ENCODE results near the gene AIFM3. TPM values are rescaled to one million over a fixed set of nuclear protein-coding genes. Genes with fewer than 3 reads are reported as not detected.

The AIFM3 gene
- total RNA-seq, 1 donor from 2014 or later, result 4.5 TPM

DNA sequence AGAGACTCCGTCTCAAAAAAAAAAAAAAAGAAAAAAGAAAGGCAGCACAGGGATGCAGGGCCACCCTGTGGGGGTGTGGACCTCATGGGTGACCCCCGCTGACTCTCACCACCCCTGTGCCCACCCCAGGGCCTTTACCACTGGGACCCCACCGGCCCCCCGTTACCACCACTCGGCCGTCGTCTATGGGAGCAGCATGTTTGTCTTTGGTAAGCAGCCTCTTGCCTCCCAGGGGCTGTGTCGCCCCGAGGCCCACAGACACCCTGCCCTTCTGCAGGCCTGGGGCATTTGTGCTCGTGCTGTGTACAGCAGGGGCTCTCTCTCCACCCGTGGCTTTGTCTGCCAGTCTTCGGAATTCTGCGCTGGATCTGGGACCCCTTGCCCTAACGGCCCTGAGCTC lies 20.3 kb downstream of the AIFM3 start:
- FAIRE-seq, result no peak

DNA sequence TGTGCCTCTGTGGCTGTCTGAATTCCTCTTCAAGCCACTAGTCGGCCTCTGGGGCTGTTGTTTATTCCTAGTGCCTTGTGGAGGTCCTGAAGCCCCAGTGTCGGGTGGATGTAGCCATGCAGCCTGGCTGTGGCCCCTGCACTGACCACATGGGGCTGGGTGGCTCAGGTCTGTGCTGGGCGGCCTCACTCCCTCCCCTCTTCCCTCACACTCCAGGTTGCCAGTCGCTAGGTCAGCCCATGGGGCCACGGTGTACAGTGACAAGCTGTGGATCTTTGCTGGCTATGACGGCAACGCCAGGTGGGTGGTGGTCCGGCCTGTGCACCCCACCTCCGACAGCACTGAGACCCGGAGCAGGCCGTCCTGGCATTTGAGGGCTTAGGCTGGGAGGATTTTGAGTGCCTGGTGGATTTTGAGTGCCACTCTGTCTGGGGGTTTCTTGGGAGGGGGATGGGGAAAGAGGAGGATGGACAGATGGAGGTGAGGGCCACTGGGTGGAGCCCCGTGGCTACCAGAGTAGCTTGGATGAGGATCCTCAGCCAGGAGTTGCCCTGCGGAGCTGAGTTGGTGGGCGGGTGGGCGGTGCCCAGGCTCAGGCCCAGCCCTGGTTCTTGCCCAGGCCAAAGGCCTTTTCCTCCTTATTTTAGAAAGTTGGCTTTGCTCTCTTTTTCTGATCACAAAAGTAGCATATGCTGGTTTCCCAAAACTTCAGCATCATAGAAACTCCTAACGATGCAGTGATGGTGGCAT lies 21.7 kb downstream of the AIFM3 start:
- FAIRE-seq (no peak), DNase-seq (ENCODE audit: low spot score in 2 of 2) (no peak)

More for the DNA sequence above, 20.3 kb downstream of the AIFM3 start:
- DNase-seq (ENCODE audit: low spot score in 2 of 2), result no peak

DNA sequence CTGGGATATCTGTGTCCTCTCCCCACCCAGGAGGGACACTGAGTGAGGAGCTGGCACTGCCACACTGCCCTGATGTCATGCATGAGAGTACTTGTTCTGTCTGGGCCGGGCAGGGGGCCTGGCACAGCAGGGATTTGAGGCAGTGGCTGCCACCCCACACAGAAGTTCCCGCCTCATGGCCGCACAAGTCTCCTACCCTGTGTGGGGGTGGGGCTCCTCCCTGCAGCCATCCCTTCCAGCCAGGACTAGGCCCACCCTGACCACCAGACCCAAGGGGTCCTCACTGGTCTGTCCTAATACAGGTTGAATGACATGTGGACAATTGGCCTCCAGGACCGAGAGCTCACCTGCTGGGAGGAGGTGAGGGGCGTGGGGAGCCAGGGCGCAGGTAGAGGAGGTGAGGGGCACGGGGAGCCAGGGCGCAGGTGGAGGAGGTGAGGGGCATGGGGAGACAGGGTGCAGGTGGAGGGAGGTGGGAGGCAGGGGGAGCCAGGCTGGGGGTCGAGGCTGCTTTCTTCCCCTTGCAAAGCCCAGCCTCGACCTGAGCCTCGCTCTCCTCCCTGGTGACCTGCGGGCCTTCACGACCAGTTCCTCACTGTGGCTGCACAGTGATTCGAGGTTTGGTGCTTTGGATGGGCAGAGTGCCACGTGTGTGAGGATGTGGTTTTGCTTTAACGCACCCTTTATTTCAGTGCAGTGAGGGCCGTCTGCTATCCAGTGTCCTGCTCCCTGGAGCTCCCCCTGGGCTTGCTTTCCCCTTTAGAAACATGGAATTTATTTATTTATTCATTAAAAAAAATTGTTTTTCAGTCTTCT lies 22.5 kb downstream of the AIFM3 start:
- DNase-seq (ENCODE audit: low spot score in 2 of 2) (no peak), FAIRE-seq (no peak)

DNA sequence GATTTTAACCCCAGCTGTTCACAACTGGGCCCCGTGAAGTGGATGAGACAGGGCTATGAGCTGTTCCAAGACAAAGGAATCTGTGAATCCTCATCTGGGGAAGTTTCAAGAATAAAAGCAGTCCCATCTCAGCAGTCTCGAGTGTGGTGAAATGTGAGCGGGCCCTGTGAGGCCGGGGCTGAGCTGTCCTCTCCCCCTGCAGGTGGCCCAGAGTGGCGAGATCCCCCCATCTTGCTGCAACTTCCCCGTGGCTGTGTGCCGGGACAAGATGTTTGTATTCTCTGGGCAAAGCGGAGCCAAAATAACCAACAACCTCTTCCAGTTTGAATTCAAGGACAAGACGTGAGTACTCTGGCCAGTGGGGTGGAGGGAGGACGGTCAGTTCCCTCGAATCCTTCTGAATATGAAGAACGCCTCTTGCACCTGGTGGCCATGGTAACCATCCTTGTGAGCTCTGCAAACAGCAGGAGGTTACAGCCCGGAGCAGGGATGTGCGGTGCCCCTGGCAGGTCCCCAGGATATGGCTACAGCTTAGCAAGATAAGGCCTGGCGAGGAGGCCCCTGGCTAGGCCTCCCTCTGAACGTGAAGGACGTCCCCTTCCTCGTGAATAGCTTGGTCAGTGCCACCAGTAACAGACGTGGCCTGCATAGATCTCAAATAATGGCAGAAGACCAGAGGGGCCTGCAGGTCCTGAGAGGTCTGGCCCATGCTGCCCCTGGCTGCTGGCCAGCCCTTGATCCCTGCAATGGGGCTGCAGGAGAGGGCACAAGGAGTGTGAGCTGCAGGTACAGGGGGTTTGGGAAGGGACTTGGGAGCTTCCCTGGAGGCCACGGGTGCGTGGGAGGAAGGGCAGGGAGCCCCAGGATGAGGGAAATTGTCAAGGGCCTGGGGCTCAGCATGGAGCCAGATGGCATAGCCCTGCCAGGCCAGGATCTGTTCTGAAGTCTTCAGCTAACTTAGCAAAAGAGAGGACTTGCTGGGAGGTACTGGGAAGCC lies 23.4 kb downstream of the AIFM3 start:
- FAIRE-seq (no peak), DNase-seq (ENCODE audit: low spot score in 2 of 2) (no peak)

DNA sequence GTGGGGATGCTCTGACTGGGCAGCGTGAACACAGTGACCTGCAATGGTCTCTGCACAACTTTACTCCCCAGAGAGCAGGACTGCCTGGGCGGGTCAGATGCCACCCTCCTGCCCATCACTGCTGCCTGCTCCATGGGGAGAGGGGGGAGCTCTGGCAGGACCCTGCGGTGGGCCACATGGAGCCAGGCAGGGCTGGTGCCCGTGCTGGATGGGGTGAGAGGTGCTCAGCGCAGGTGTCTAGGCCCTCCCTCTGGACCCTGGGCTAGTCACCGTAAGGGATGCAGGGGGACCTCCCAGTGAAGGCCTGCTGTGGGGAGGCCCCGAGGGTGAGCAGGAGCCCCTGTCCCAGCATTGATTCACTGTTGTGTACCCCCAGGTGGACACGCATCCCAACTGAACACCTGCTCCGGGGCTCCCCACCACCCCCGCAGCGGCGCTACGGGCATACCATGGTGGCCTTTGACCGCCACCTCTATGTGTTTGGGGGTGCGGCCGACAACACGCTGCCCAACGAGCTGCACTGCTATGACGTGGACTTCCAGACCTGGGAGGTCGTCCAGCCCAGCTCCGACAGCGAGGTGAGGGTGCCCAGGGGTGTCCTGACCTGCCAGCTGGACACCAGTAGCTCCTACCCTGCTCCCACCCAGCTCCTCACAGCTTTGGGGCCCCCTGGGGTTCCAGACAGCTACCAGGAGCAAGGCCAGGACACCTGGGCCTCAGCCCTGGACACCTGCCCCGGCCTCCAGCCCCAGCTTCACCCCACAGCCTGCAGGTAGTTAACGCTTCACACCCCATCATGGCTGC lies 24.4 kb downstream of the AIFM3 start:
- DNase-seq (ENCODE audit: low spot score in 2 of 2) (no peak), FAIRE-seq (no peak)

DNA sequence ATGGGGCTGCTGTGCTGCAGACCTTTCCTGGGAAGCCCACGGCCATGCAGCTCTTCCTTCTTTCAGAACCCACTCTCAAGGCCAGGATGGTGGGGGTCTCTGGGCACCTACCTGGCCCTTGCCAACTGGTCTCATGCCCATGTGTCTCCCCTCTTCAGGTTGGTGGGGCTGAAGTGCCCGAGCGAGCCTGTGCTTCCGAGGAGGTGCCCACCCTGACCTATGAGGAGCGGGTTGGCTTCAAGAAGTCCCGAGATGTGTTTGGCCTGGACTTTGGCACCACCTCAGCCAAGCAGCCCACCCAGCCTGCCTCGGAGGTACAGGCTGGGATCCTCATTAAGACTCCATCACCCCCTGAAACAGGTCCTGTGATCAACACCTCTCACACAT lies 25.0 kb downstream of the AIFM3 start:
- no peak for FAIRE-seq
- DNase-seq (ENCODE audit: low spot score in 2 of 2), result no peak

DNA sequence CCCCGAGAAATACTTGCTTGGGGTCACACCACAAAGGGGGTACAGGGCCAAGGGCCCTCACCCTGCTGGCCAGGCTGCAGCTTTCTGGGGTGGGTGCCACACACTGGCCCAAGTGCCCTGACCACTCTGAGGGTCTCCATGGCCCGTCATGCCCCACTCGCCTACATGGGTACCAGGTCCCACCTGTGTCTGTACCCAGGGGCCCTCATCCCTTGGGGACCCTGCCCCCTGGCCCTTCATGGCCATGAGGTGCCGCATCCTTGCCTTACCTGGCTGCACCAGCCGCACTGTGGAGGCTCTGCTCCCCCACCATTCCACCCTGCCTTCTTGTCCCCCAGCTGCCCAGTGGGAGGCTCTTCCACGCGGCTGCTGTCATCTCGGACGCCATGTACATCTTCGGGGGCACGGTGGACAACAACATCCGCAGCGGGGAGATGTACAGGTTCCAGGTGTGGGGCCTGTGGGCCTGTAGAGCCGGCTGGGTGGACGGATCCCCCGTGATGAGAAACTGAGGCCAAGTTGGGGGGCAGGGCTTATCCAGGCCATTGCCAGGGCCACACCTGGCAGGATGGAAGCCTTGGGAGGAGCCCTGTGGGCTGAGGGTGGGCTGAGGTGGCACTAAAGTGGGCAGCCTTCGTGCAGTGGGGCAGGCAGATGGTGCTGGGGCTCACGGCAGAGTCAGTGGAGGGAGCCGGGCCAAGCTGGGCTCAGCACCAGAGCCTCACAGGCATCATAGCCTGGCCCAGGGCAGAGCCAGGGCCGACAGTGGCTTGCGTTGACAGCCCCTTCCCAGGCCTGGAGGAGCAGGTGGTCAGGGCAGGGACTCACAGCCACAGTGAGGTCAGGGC lies 25.6 kb downstream of the AIFM3 start:
- no peak for DNase-seq (ENCODE audit: low spot score in 2 of 2)
- no peak for FAIRE-seq

DNA sequence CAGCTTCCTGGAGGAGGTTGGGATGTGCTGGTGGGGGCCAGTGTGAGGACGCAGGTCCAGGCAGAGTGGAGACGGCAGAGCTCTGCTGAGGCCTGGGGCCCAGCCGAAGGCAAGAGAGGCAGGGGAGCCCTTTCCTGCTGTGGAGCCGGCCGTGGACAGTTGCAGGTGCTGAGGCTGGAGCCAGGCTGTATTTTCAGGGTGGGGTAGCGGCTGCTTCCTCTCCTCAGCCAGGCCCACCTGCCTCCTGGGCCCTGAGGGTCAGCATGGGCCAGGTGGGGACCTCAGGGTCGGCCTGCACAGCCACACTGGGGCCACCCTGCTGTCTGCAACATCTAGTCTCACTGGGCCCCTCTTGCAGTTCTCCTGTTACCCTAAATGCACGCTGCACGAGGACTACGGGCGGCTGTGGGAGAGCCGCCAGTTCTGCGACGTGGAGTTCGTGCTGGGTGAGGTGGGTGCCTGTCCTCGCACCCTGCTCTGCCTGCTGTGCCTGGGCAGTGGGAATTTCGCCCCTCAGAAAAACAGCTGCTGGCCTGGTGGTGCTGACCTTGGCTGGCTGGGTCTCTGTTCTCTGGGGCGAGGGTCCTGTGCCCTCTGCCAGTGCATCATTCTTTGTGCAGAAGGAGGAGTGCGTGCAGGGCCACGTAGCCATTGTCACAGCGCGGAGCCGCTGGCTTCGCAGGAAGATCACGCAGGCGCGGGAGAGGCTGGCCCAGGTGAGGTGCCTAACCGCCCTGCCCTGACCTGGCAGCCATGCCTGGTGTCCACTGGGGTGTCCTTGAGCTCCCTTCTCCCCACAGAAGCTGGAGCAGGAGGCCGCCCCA lies 26.5 kb downstream of the AIFM3 start:
- FAIRE-seq (no peak), DNase-seq (ENCODE audit: low spot score in 2 of 2) (no peak)

DNA sequence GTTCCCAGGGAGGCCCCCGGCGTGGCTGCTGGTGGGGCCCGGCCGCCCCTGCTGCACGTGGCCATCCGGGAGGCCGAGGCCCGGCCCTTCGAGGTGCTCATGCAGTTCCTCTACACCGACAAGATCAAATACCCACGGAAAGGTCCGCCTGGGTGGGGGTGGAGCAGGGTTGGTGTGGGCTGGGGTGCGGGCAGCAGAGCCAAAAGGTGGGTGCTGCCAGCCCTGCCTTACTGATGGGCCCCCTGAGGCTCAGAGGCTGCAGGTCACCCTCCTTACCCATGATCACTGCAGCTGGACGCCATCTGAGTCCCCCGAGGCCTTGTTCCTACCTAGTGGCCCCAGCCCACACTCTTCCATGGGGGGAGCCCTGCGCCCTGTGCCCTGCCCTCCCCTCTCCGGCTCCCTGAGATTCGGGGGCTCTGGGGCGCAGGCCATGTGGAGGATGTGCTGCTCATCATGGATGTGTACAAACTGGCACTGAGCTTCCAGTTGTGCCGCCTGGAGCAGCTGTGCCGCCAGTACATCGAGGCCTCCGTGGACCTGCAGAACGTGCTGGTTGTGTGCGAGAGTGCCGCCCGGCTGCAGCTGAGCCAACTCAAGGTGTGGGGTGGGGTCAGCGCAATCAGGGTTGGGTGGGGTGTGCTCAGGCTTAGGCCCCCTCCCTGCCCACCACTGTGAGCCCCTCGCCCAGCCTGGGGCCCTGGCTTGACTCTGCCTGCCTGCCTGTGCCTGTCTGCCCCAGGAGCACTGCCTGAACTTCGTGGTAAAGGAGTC lies 27.3 kb downstream of the AIFM3 start:
- FAIRE-seq, result no peak
- DNase-seq (ENCODE audit: low spot score in 2 of 2), result no peak

DNA sequence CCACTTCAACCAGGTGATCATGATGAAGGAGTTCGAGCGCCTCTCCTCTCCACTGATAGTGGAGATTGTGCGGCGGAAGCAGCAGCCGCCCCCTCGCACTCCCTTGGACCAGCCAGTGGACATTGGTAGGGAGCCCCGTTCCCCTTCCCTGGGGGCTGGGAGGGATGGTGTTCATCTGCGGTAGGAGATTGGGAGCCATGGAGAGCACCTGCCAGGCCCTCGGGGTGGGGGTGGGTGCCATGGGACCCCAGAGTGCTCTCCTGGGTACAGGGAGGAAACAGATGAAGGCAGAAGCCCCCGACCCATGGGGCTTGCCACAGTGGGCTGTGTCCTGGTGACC lies 27.8 kb downstream of the AIFM3 start:
- no peak for DNase-seq (ENCODE audit: low spot score in 2 of 2)

DNA sequence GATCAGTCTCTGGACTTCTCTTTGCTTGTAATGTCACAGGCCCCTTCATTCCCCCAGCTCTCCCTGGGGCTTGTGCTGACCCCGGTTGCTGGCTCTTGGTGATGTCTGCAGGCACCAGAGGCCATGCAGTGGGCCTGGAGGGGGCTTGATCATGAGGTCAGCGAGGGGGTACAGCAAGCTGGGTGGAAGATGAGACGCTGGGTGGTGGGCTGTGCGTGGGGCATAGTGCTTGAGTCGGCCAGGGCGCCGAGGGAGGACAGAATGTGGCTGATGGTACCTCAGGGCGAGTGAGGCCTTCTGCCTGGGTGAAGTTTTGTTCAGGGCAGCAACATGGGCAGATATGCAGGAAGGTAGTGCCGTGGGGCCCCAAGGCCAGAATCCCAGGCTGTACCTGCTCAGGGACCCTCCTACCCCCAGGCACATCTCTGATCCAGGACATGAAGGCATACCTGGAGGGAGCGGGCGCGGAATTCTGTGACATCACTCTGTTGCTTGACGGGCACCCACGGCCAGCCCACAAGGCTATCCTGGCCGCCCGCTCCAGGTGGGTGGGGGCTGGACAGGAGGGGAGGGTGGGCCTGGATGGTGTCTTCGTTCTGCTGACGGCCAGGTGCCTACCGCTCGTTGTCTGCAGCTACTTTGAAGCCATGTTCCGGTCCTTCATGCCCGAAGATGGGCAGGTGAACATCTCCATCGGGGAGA lies 28.4 kb downstream of the AIFM3 start:
- no peak for FAIRE-seq
- DNase-seq (ENCODE audit: low spot score in 2 of 2), result no peak

More for the DNA sequence above, 27.8 kb downstream of the AIFM3 start:
- FAIRE-seq, result no peak

DNA sequence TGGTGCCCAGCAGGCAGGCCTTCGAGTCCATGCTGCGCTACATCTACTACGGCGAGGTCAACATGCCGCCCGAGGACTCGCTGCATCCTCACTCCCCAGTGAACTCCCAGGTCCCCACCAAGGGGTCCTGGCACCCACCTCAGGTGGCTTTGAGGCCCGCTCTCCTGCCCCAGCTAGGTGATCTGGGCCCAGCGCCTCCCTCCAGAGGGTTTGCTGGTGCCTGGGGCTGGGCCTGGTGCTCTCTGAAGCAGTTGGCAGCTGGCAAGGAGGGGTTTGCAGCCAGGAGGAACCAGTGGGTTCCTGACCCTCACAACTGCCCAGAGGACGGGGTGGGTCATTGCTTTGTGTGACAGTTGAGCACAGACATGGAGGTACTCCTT lies 29.0 kb downstream of the AIFM3 start:
- FAIRE-seq, result no peak
- DNase-seq (ENCODE audit: low spot score in 2 of 2), result no peak

DNA sequence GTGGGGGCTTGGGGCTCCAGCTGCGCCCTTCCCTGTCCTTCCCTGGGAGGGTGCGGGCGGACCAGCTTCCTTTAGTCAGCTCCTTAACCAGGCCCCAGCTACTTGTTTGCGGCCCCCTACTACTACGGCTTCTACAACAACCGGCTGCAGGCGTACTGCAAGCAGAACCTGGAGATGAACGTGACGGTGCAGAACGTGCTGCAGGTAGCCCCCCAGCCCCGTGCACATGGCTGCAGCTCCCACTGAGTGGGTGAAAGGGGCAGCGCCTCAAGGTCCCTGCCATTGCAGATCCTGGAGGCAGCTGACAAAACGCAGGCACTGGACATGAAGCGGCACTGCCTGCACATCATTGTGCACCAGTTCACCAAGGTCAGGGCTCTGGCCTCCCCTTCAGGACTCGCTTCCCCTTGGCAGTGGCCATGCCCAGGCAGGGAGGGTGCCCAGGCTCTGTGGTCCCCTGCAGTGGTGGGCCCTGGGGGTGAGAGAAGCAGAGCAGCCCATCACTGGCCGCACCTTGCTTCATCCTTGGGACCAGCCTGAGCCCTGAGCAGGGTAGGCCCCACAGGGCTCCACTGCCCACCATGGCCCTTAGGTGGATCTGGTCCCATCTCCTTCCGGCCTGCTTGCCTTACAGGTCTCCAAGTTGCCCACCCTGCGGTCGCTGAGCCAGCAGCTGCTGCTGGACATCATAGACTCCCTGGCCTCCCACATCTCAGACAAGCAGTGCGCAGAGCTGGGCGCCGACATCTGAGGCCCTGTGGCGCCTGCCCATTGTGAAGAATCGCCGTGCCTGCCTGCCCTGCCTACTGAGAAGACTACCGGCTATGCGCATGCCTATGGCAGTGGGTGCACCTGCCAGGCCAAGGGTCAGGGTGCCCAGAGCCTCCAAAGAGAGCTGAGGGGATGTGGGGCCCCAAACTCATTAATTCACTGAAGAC lies 29.8 kb downstream of the AIFM3 start:
- DNase-seq (ENCODE audit: low spot score in 2 of 2) (no peak), FAIRE-seq (no peak)

DNA sequence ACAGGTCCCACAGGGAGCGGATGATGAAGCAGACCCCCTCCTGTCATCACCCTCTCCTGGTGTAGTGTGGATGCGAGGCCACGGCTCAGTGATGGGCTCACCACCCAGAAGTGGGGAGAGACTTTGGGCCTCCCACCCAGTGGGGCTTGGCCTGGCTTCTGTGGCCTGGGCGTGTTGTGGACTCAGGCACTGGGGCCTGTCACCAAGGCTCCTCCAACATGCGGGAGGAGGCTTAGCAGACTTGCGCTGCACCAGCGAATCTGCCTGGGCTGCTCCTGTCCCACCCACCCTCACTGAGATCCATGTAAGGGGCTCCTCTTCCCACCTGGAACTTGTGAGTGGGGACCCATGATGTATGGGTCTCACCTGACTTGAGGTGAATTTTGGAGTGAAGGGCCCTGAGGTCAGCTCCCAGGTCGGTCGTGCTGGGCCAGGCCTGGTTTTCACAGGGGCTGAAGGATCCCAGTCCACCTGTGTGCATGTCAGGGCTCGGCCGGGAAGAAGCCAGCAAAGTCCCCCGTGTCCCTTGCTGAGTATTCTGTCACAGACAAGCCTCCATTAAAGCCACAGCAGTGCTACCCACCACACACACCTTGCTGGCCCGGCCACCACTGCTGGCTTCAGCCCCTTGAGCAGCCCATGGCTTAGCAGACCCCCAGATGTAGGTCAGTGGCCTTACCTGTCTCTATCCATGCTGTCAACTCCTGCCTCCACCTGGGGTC lies 30.6 kb downstream of the AIFM3 start:
- no peak for DNase-seq (ENCODE audit: low spot score in 2 of 2)
- no peak for FAIRE-seq

Measured in frontal cortex (tissue), 4 donors.